SK-N-SH (cell line): Measurements from ENCODE around the gene HOXB6. TPM values are rescaled to one million over a fixed set of nuclear protein-coding genes. Genes with fewer than 3 reads are reported as not detected.
A peak's percentile ranks its signal among the peaks of the same experiment; 100 is the strongest.

Source experiments
- CTCF ChIA-PET: fragments of 300-600, 350-600 bp; formaldehyde crosslinking; extraction: SDS; loops from one replicate; lab custom pipeline; 2021; lab: Yijun Ruan, JAX
- POLR2A ChIA-PET: fragments of 350-600 bp; sonication (Branson Sonifier 250); formaldehyde crosslinking; extraction: SDS; loops from one replicate; lab custom pipeline; 2020; ENCODE audit warnings: antibody characterized with exemption, inconsistent platforms; lab: Yijun Ruan, JAX
- DNase-seq: peaks from one replicate; pipeline ENCODE4 v3.0.0; 2012
- H2AFZ ChIP-seq: fragments of 200-600 bp; sonication (generic); 2 replicates; pipeline ENCODE4 v1.8.1; 2016; ENCODE audit warnings: antibody characterized with exemption, mild to moderate bottlenecking, low read depth
- H3F3A ChIP-seq: fragments of 200-600 bp; sonication (generic); replicated peaks from 2 replicates; pipeline ENCODE3; 2016; ENCODE audit warnings: antibody characterized with exemption, mild to moderate bottlenecking; ENCODE audit not compliant: insufficient read depth
- H3K27ac ChIP-seq, 2 experiments: fragments of 200-500 bp in 1 of 2; fragments of 200-600 bp in 1 of 2; sonication (Bioruptor generic) in 1 of 2; sonication (generic), shearing (Covaris generic) in 1 of 2; 2 replicates each; pipeline versions ENCODE4 v1.5.1 to v1.6.1; 2014 to 2016; ENCODE audit warnings: low read depth in 2 of 2, inconsistent platforms in 1 of 2, low read length in 1 of 2, mild to moderate bottlenecking in 1 of 2, mixed read lengths in 1 of 2
- H3K27me3 ChIP-seq: fragments of 200-600 bp; sonication (generic), shearing (Covaris generic); 2 replicates; pipeline ENCODE4 v1.6.1; 2016; ENCODE audit warnings: mixed run types; ENCODE audit not compliant: insufficient read depth
- H3K36me3 ChIP-seq, 2 experiments: fragments of 200-500 bp in 1 of 2; fragments of 200-600 bp in 1 of 2; sonication (Bioruptor generic) in 1 of 2; sonication (generic) in 1 of 2; replicated peaks in 1 of 2; 2 replicates each; pipeline versions ENCODE3 to v1.5.1; 2014 to 2016; ENCODE audit warnings: low read length in 1 of 2, mild to moderate bottlenecking in 1 of 2; ENCODE audit not compliant: insufficient read depth in 2 of 2, control insufficient read depth in 1 of 2
- H3K4me1 ChIP-seq, 2 experiments: fragments of 200-500 bp in 1 of 2; fragments of 200-600 bp in 1 of 2; sonication (Bioruptor generic) in 1 of 2; sonication (generic), shearing (Covaris generic) in 1 of 2; 2 replicates each; pipeline versions ENCODE4 v1.5.1 to v1.6.1; 2014 to 2016; ENCODE audit warnings: low read depth in 1 of 2, low read length in 1 of 2, mixed run types in 1 of 2; ENCODE audit not compliant: insufficient read depth in 2 of 2, control insufficient read depth in 1 of 2
- H3K4me2 ChIP-seq: fragments of 200-600 bp; sonication (generic), shearing (Covaris generic); 2 replicates; pipeline ENCODE4 v1.6.1; 2017; ENCODE audit warnings: mixed run types
- H3K4me3 ChIP-seq, 2 experiments: fragments of 200-500 bp in 1 of 2; fragments of 200-600 bp in 1 of 2; sonication (Bioruptor generic) in 1 of 2; sonication (generic), shearing (Covaris generic) in 1 of 2; 2 replicates each; pipeline versions ENCODE4 v1.5.1 to v1.8.1; 2014 to 2016; ENCODE audit warnings: low read depth in 2 of 2, inconsistent platforms in 1 of 2, low read length in 1 of 2, mild to moderate bottlenecking in 1 of 2, mixed read lengths in 1 of 2, moderate library complexity in 1 of 2
- H3K79me2 ChIP-seq: fragments of 200-600 bp; sonication (generic); 2 replicates; pipeline ENCODE4 v1.8.1; 2017; ENCODE audit warnings: mild to moderate bottlenecking; ENCODE audit not compliant: insufficient read depth
- H3K9ac ChIP-seq: fragments of 200-600 bp; sonication (generic); 2 replicates; pipeline ENCODE4 v1.6.1; 2017; ENCODE audit warnings: mixed run types
- H3K9me2 ChIP-seq: fragments of 200-600 bp; sonication (generic); 2 replicates; pipeline ENCODE4 v1.6.1; 2017; ENCODE audit warnings: mixed run types
- H3K9me3 ChIP-seq: fragments of 200-600 bp; sonication (generic); 2 replicates; pipeline ENCODE4 v1.6.1; 2017; ENCODE audit warnings: mixed run types, mild to moderate bottlenecking, moderate library complexity
- H4K20me1 ChIP-seq: fragments of 200-600 bp; sonication (generic); 2 replicates; pipeline ENCODE4 v1.6.1; 2017; ENCODE audit warnings: mild to moderate bottlenecking, mixed run types; ENCODE audit not compliant: insufficient read depth
- CHD2 ChIP-seq: fragments of 150-350 bp; IDR thresholded peaks from 2 replicates; pipeline ENCODE4 v1.6.1; 2018; ENCODE audit warnings: low read length; ENCODE audit not compliant: partially characterized antibody
- FOSL2 ChIP-seq: IDR thresholded peaks from 2 replicates; pipeline ENCODE4 v1.4.0; 2012; ENCODE audit warnings: low read depth, mild to moderate bottlenecking, moderate library complexity, borderline replicate concordance
- FOXJ3 ChIP-seq: sonication (generic); formaldehyde crosslinking; IDR thresholded peaks from 2 replicates; pipeline ENCODE4 v1.5.1; 2020; ENCODE audit warnings: mild to moderate bottlenecking, missing genetic modification reagents
- IRF3 ChIP-seq: fragments of 150-350 bp; IDR thresholded peaks from 2 replicates; pipeline ENCODE4 v1.6.1; 2016; ENCODE audit warnings: mild to moderate bottlenecking, low read depth, low read length
- JUND ChIP-seq: IDR thresholded peaks from 2 replicates; pipeline ENCODE4 v1.4.0; 2012
- MEF2A ChIP-seq: IDR thresholded peaks from 2 replicates; pipeline ENCODE4 v1.4.0; 2012; ENCODE audit warnings: low read depth, borderline replicate concordance
- MXI1 ChIP-seq: IDR thresholded peaks from 2 replicates; pipeline ENCODE4 v1.6.1; 2012; ENCODE audit warnings: mild to moderate bottlenecking, low read depth, low read length, improper control_type of control experiment
- NFIC ChIP-seq: IDR thresholded peaks from 2 replicates; pipeline ENCODE4 v1.4.0; 2012; ENCODE audit warnings: borderline replicate concordance
- REST ChIP-seq: IDR thresholded peaks from 2 replicates; pipeline ENCODE4 v1.6.1; 2012; ENCODE audit warnings: mild to moderate bottlenecking, low read depth, low read length, moderate library complexity
- RFX5 ChIP-seq: IDR thresholded peaks from 2 replicates; pipeline ENCODE4 v1.6.1; 2012; ENCODE audit warnings: mild to moderate bottlenecking, improper control_type of control experiment, low read length
- SMC3 ChIP-seq: IDR thresholded peaks from 2 replicates; pipeline ENCODE4 v1.6.1; 2012; ENCODE audit warnings: low read depth, low read length, improper control_type of control experiment
- TAF1 ChIP-seq: IDR thresholded peaks from 2 replicates; pipeline ENCODE4 v1.6.1; 2012; ENCODE audit warnings: low read depth, mild to moderate bottlenecking, low read length, moderate library complexity, borderline replicate concordance
- TCF12 ChIP-seq: IDR thresholded peaks from 2 replicates; pipeline ENCODE4 v1.4.0; 2012
- YY1 ChIP-seq: IDR thresholded peaks from 2 replicates; pipeline ENCODE4 v1.4.0; 2012; ENCODE audit warnings: low read depth, mild to moderate bottlenecking
- ZBTB33 ChIP-seq: IDR thresholded peaks from 2 replicates; pipeline ENCODE4 v1.4.0; 2012; ENCODE audit warnings: low read depth, borderline replicate concordance
- WGBS: methylation state at CpG from one replicate; pipeline ENCODE4 v1.1.6; 2017; ENCODE audit warnings: low lambda C conversion rate; 5-methylcytosine and 5-hydroxymethylcytosine counted together
- polyA plus RNA-seq, 3 experiments: library from polyadenylated mRNA; depleted of rRNA; stranded (reverse); fragments of >200 nt; gene quantifications; 2 replicates each; pipeline ENCODE4 v1.2.3, GENCODE V29; 2012
- TF ChIP-seq, protein P1 (sequence below): IDR thresholded peaks from 2 replicates; pipeline ENCODE4 v1.4.0; 2012; ENCODE audit warnings: low read depth, borderline replicate concordance
- TF ChIP-seq, protein P2 (sequence below): IDR thresholded peaks from 2 replicates; pipeline ENCODE4 v1.4.0; 2012; ENCODE audit warnings: low read depth
- TF ChIP-seq, protein P3 (sequence below): fragments of 150-350 bp; IDR thresholded peaks from 2 replicates; pipeline ENCODE4 v1.6.1; 2017; ENCODE audit warnings: antibody characterized with exemption, low read length, low read depth, borderline replicate concordance

Gene HOXB6
- polyA plus RNA-seq, 1 of the 3 experiments (the other 2 are of a cell fraction) = not detected

DNA sequence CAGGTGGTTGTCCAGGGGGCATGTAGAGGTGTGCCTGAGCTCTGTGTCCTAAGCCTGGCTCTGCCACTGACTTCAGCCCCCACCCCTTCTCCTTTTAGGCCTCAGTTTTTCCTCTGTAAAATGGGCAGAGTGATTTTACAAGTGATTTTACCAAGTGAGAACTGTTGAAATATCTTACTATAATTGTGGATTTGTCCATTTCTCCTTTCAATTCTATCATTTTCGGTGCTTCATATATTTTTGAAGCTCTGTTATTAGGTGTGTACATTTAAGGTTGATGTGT is 43.1 kb upstream of the HOXB6 start:
- Histone ChIP-seq H3K27me3 (peaks cover 78% of the 10 kb centered on the region), H3K27ac (no peak overlapping the region), H3K4me1 (no peaks in the 10 kb centered on the region), H3K9me3 (no peaks in the 10 kb centered on the region), H3K4me3 (0 out of 4 replicates have a peak overlapping the region, but pooled peaks of 1 of the 2 experiments have one; percentile 56), H3K4me2 (peak overlapping the region; percentile 75), H3K36me3 (no peaks in the 10 kb centered on the region), H4K20me1 (no peaks in the 10 kb centered on the region), H3K9me2 (no peaks in the 10 kb centered on the region), H2AFZ (no peak overlapping the region), H3K9ac (no peak overlapping the region), H3K79me2 (no peaks in the 10 kb centered on the region), H3F3A (no peaks in the 10 kb centered on the region)
- TF ChIP-seq JUND (no peak), RFX5 (no peak), NFIC (no peak), IRF3 (no peak)
- ChIA-PET CTCF (interaction anchor here (0.7 to 2.7 kb wide), 8 partner anchors 11 to 385 kb away, joined by 3 to 12 read pairs (median 4); no protein-coding TSS in a partner anchor), POLR2A (no interaction called here)
- no peak for DNase-seq
- 8% methylated on average over 1 of the region's 1 CpG for WGBS

DNA sequence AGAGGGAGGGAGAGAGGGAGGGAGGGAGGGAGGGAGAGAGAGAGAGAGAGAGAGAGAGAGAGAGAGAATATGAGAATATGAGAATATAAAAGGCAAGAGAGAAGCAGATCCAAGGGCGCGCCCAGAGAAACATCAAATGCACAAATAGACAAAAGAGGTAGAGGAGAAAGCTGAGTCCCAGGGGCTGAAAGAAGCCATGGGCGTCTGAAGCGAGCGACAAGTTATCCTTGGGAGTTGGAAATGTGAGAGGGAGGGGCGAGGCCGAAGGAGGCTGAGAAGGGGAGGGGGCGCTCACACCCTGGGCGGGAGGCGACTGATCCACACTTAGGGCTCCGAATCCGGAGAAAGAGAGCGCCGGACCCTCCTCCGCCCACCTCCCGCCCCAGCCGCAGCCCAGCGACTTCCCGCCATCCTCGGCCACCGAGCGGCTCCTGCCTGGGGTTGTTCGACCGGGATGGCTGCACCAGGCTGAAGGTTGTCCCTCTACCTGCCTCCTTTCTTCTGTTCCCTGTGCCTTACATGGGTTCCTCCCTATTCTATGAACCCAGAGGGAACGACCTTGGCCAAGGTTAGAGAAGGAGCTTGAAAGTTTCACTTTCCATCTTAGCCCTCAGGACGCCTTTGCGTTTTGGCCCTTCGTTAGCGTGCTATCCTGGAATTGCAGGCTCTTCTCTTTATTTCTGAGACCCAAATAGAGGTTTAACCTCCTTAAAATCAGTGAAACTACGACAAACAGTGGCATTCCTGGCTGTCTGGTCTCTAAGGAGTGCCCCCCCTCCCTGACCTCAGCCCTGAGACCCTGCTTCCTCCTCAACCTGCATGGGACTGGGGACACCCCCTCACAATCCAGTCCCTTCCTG is 42.5 kb upstream of the HOXB6 start:
- H3K27ac ChIP-seq = no peak overlapping the region
- no peak overlapping the region for H3K9ac ChIP-seq
- WGBS = 10% methylated on average over 29 of the region's 30 CpGs
- no peaks in the 10 kb centered on the region for H4K20me1 ChIP-seq
- H2AFZ ChIP-seq = no peak overlapping the region
- H3K4me3 ChIP-seq = peak overlapping the region in 1 of 2 experiments; percentile 56; a peak in 2 of 4 replicates
- no peaks in the 10 kb centered on the region for H3K79me2 ChIP-seq
- peak overlapping the region; percentile 75 for H3K4me2 ChIP-seq
- POLR2A ChIA-PET = no interaction called here
- H3K27me3 ChIP-seq = peaks cover 84% of the 10 kb centered on the region
- H3K9me2 ChIP-seq = no peaks in the 10 kb centered on the region
- CTCF ChIA-PET = interaction anchor here (1.0 to 2.7 kb wide), 6 partner anchors 10 to 385 kb away, joined by 3 to 12 read pairs (median 4); no protein-coding TSS in a partner anchor
- H3F3A ChIP-seq = no peaks in the 10 kb centered on the region
- no peaks in the 10 kb centered on the region for H3K4me1 ChIP-seq
- H3K36me3 ChIP-seq = no peaks in the 10 kb centered on the region
- H3K9me3 ChIP-seq = no peaks in the 10 kb centered on the region
- peak; percentile 42 for DNase-seq
- TF ChIP-seq FOSL2 = no peak
- TF ChIP-seq, protein P1, sequence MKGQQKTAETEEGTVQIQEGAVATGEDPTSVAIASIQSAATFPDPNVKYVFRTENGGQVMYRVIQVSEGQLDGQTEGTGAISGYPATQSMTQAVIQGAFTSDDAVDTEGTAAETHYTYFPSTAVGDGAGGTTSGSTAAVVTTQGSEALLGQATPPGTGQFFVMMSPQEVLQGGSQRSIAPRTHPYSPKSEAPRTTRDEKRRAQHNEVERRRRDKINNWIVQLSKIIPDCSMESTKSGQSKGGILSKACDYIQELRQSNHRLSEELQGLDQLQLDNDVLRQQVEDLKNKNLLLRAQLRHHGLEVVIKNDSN = no peak
- TF ChIP-seq YY1 = no peak
- TF ChIP-seq JUND = no peak
- no peak for TF ChIP-seq ZBTB33
- TF ChIP-seq, protein P2, sequence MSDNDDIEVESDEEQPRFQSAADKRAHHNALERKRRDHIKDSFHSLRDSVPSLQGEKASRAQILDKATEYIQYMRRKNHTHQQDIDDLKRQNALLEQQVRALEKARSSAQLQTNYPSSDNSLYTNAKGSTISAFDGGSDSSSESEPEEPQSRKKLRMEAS = no peak
- TF ChIP-seq FOXJ3 (CRISPR knock-in tag) = no peak
- no peak for TF ChIP-seq MEF2A
- no peak for TF ChIP-seq SMC3
- TF ChIP-seq, protein P3, sequence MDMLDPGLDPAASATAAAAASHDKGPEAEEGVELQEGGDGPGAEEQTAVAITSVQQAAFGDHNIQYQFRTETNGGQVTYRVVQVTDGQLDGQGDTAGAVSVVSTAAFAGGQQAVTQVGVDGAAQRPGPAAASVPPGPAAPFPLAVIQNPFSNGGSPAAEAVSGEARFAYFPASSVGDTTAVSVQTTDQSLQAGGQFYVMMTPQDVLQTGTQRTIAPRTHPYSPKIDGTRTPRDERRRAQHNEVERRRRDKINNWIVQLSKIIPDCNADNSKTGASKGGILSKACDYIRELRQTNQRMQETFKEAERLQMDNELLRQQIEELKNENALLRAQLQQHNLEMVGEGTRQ = no peak
- no peak for TF ChIP-seq CHD2
- no peak for TF ChIP-seq REST
- TF ChIP-seq TAF1 = no peak
- TF ChIP-seq TCF12 = no peak
- TF ChIP-seq MXI1 = no peak
